RWPE1 (cell line): ENCODE data around the gene BMP7.

Experiments
- CTCF ChIA-PET: fragments of 350-600 bp; sonication (Branson Sonifier 250); formaldehyde crosslinking; extraction: SDS; loops from one replicate; lab custom pipeline; 2021; lab: Yijun Ruan, JAX
- POLR2A ChIA-PET: fragments of 400-600 bp; formaldehyde crosslinking; extraction: SDS; loops from one replicate; lab custom pipeline; 2020; ENCODE audit warnings: antibody characterized with exemption; ENCODE audit not compliant: low non-redundant PET; lab: Yijun Ruan, JAX
- DNase-seq: peaks from one replicate; pipeline ENCODE4 v3.0.0; 2012; ENCODE audit warnings: low spot score
- H3K27ac ChIP-seq: fragments of 450-650 bp; 2 replicates; pipeline ENCODE4 v1.5.1; 2017
- TF ChIP-seq, protein P1 (sequence below): fragments of 450-650 bp; conservative IDR thresholded peaks from 2 replicates; pipeline ENCODE4 v1.5.1; 2017; ENCODE audit warnings: low read depth, mild to moderate bottlenecking

Gene BMP7

DNA sequence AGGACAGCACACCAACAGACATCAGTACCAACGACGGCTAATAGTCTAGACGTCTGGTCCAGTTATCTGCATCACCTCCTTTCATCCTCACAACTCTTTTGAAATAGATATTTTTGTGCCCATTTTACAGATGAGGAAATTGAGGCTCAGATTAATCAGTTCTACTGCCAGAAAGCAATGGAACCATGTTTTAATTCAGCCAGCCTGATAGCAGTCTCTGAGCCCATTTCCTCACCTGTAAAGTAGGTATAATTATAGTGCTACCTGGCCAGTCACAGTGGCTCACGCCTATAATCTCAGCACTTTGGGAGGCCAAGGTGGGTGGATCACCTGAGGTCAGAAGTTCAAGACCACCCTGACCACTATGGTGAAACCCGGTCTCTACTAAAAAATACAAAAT is 9.8 kb upstream of the BMP7 start:
- POLR2A ChIA-PET: no interaction called here
- TF ChIP-seq, protein P1, sequence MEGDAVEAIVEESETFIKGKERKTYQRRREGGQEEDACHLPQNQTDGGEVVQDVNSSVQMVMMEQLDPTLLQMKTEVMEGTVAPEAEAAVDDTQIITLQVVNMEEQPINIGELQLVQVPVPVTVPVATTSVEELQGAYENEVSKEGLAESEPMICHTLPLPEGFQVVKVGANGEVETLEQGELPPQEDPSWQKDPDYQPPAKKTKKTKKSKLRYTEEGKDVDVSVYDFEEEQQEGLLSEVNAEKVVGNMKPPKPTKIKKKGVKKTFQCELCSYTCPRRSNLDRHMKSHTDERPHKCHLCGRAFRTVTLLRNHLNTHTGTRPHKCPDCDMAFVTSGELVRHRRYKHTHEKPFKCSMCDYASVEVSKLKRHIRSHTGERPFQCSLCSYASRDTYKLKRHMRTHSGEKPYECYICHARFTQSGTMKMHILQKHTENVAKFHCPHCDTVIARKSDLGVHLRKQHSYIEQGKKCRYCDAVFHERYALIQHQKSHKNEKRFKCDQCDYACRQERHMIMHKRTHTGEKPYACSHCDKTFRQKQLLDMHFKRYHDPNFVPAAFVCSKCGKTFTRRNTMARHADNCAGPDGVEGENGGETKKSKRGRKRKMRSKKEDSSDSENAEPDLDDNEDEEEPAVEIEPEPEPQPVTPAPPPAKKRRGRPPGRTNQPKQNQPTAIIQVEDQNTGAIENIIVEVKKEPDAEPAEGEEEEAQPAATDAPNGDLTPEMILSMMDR: no peak
- CTCF ChIA-PET: interaction anchor here (0.6 to 1.5 kb wide), 2 partner anchors 56 to 346 kb away, joined by 3 to 9 read pairs; no protein-coding TSS in a partner anchor
- H3K27ac ChIP-seq: no peak overlapping the region
- DNase-seq: no peak

DNA sequence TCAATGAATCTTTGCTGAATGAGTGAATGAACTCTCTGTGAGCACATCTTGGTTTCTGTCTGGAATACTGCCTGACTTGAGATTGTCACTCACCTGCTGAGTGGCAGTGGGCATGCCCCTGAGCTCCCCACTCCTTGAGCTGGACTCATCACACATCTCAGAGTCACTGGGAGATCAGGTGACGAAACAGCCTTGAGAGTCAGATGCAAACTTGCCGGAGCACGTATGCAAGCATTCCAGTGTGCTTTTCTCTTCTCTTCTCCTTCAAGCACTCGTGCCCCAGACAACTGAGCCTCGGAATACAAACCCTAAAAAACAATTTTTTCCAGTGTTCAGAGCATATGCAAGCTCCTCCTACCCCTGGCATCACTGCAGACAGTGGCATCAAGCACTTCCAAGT is 9.4 kb upstream of the BMP7 start:
- DNase-seq: peak; percentile 59
- TF ChIP-seq, protein P1: no peak
- H3K27ac ChIP-seq: no peak overlapping the region
- POLR2A ChIA-PET: no interaction called here
- CTCF ChIA-PET: interaction anchor here (0.6 kb wide), 1 partner anchor 346 kb away, joined by 3 read pairs; no protein-coding TSS in a partner anchor

DNA sequence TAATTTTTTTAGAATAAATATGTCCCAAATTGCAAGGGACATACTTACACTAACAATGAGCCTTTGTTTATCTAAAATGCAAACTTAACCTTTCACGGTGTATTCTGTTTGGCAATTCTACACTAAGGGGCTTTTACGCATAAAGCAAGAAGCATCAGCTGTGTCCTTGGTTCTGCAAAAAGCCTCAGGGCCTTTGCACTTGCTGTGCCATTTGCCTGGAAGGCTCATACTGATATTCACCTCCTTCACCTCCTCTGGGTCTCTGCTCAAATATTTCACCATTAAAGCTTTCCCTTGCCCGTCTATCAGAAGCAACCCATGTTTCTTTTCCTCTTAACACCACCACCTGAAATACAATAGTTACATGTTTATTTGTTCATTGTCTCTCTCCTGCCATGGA is 8.9 kb upstream of the BMP7 start:
- ChIA-PET POLR2A (no interaction called here), CTCF (no interaction called here)
- no peak for DNase-seq

DNA sequence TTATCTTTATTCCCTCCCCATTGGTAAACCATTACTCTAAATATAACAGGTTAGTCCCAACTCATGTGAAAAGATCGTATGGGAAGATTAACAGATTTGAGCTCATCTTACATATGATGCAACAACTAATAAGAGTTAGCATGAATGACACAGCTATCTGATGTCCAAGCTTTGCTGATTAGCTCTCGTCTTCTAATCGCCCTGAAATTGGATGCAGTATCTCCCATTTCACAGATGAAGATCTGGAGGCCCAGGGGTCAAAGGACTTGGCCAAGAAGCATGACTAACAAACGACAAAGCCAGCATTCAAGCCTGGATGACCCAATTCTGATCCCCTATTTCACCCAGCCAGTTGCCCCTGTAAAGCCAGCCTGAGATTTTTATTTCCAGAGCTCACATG is 8.4 kb upstream of the BMP7 start:
- TF ChIP-seq, protein P1: no peak
- ChIA-PET POLR2A (no interaction called here), CTCF (no interaction called here)
- no peak for DNase-seq
- no peak overlapping the region for H3K27ac ChIP-seq

More for the DNA sequence above, 8.9 kb upstream of the BMP7 start:
- H3K27ac ChIP-seq: no peak overlapping the region
- TF ChIP-seq, protein P1: no peak

DNA sequence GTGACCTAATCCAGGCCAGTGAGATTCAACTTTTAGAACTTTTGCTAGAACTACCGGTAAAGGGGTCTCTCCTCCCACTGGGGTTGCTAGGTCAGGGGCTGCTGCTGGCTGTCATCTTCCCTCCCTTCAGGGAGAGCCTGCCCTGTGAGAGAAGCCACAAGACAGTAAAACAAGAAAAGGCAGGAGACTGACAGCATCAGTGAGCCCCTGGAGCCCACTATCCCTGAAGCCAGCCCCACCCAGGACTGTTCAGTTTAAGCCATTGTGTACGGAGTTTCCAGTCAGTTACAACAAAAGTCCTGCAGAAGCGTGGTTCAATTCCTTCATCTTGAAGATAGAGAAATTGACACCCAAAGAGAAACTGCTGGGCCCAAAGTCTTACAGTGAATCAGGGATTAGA is 7.9 kb upstream of the BMP7 start:
- CTCF ChIA-PET: no interaction called here
- no peak overlapping the region for H3K27ac ChIP-seq
- POLR2A ChIA-PET: no interaction called here
- TF ChIP-seq, protein P1: no peak
- DNase-seq: no peak

DNA sequence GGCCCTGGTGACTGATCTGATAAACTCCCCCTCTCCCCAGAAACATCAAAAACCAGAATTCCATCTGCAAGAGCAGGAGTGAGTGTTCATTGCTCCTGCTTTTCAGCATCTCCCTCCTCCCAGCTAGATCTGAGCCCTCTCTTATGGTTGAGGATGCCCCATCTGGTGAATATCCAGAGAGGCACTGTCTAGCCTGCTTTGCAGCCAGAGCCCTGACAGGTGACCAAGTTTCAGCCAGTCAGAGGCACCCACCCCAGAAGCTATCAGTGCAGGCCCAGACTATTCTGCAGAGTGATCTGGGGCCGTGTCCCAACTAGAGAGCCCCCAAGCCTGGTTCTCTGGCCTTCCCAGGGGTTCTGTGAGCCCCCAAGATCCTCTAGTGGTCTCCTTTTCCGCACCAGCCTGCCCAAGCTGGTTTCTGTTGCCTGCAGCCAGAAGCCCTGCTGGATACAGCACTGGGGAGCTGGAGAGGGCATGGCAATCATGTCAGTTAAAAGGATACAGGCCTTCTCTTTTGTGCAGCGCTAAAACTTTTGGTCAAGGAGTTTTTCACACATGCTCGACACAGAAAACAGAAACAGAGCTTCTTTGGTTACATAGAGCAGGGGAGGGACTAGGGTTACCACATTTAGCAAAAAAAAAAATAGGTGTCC is 6.6 kb upstream of the BMP7 start:
- no peak for DNase-seq

More for the DNA sequence above, 6.6 kb upstream of the BMP7 start:
- H3K27ac ChIP-seq: no peak overlapping the region
- CTCF ChIA-PET: interaction anchor here (0.6 to 2.3 kb wide), 4 partner anchors 40 to 183 kb away, joined by 3 to 12 read pairs (median 5); no protein-coding TSS in a partner anchor
- TF ChIP-seq, protein P1: no peak
- POLR2A ChIA-PET: no interaction called here
